PC-3 (cell line): ENCODE results near the gene ADARB2. TPM values are rescaled to one million over a fixed set of nuclear protein-coding genes. Genes with fewer than 3 reads are reported as not detected.

ENCODE experiments used
- ATAC-seq: fragments of 200-7000 bp; cut with Tn5 transposase; 2 replicates; pipeline ENCODE4 v1.9.1; 2020; ENCODE audit warnings: mild to moderate bottlenecking, moderate library complexity
- BruUV-seq: library from RNA; stranded (reverse); fragments of 400-500 nt; replicated peaks from 2 replicates; lab custom pipeline; 2021; lab: Mats Ljungman, UMichigan
- CTCF ChIA-PET: fragments of 300-600 bp; sonication (Branson Sonifier 250); formaldehyde crosslinking; loops from one replicate; lab custom pipeline; 2022; ENCODE audit warnings: antibody characterized with exemption; lab: Charles Lee
- POLR2A ChIA-PET: fragments of 300-600 bp; sonication (Branson Sonifier 250); formaldehyde crosslinking; loops from one replicate; lab custom pipeline; 2022; ENCODE audit warnings: antibody characterized with exemption; ENCODE audit not compliant: unreplicated experiment; lab: Charles Lee
- DNase-seq: peaks from one replicate; pipeline ENCODE4 v3.0.0-alpha.2; 2015
- H2AFZ ChIP-seq: fragments of 300-600 bp; sonication (generic); 2 replicates; pipeline ENCODE4 v1.6.0; 2016; ENCODE audit warnings: antibody characterized with exemption, low read length
- H3F3A ChIP-seq: fragments of 300-600 bp; sonication (generic); one replicate; pipeline ENCODE4 v1.6.0; 2017; ENCODE audit warnings: antibody characterized with exemption, low read length, control low read depth, mild to moderate bottlenecking; ENCODE audit not compliant: unreplicated experiment
- H3K27ac ChIP-seq: fragments of 300-600 bp; sonication (generic); 2 replicates; pipeline ENCODE4 v1.5.1; 2016; ENCODE audit warnings: mild to moderate bottlenecking, low read length
- H3K27me3 ChIP-seq: fragments of 300-600 bp; sonication (generic); 2 replicates; pipeline ENCODE4 v1.6.1; 2016; ENCODE audit warnings: low read length, mixed read lengths
- H3K36me3 ChIP-seq: fragments of 300-600 bp; sonication (generic); 2 replicates; pipeline ENCODE4 v1.6.1; 2016; ENCODE audit warnings: low read depth, mixed run types, low read length, mixed read lengths
- H3K4me1 ChIP-seq: fragments of 300-600 bp; sonication (generic); 2 replicates; pipeline ENCODE4 v1.5.1; 2016; ENCODE audit warnings: low read length; ENCODE audit not compliant: insufficient read depth
- H3K4me2 ChIP-seq: fragments of 300-600 bp; sonication (generic); 2 replicates; pipeline ENCODE4 v1.6.0; 2016; ENCODE audit warnings: low read length
- H3K4me3 ChIP-seq: fragments of 300-600 bp; sonication (generic); 2 replicates; pipeline ENCODE4 v1.5.1; 2016; ENCODE audit warnings: mild to moderate bottlenecking, low read length, mixed read lengths
- H3K79me2 ChIP-seq: fragments of 300-600 bp; sonication (generic); 2 replicates; pipeline ENCODE4 v1.6.1; 2017; ENCODE audit warnings: low read length, mixed read lengths
- H3K9ac ChIP-seq: fragments of 300-600 bp; sonication (generic); 2 replicates; pipeline ENCODE4 v1.6.0; 2016; ENCODE audit warnings: mild to moderate bottlenecking, low read length
- H3K9me2 ChIP-seq: fragments of 300-600 bp; sonication (generic); replicated peaks from 2 replicates; pipeline ENCODE4 v1.6.1; 2016; ENCODE audit warnings: mixed run types, low read length, mixed read lengths
- H3K9me3 ChIP-seq: fragments of 300-600 bp; sonication (generic); 2 replicates; pipeline ENCODE4 v1.6.1; 2016; ENCODE audit warnings: low read length, mixed read lengths
- H4K20me1 ChIP-seq: fragments of 300-600 bp; sonication (generic); 2 replicates; pipeline ENCODE4 v1.6.1; 2016; ENCODE audit warnings: low read length, mixed read lengths
- CTCF ChIP-seq: fragments of 300-600 bp; sonication (generic); conservative IDR thresholded peaks from 2 replicates; pipeline ENCODE4 v1.5.1; 2017; ENCODE audit warnings: antibody characterized with exemption, low read depth, mild to moderate bottlenecking, low read length
- EZH2 ChIP-seq: fragments of 300-600 bp; sonication (generic); IDR thresholded peaks from one replicate; pipeline ENCODE4 v1.6.1; 2017; ENCODE audit warnings: antibody characterized with exemption, mild to moderate bottlenecking, low read length; ENCODE audit not compliant: unreplicated experiment
- EZH2phosphoT487 ChIP-seq: fragments of 300-600 bp; sonication (generic); IDR thresholded peaks from 2 replicates; pipeline ENCODE4 v1.6.1; 2018; ENCODE audit warnings: mild to moderate bottlenecking, antibody characterized with exemption, low read length, borderline replicate concordance
- intact Hi-C: fragments of 100-400 bp; cut with micrococcal nuclease; formaldehyde crosslinking; loops from 2 replicates; pipeline ENCODE4 v1.9.0; 2023
- total RNA-seq: library from RNA; depleted of rRNA; stranded (reverse); fragments of >200 nt; gene quantifications from 2 replicates; pipeline ENCODE4 v1.2.3, GENCODE V29; 2014

ADARB2 gene
- total RNA-seq, 1 experiment from 2014 or later = not detected

DNA sequence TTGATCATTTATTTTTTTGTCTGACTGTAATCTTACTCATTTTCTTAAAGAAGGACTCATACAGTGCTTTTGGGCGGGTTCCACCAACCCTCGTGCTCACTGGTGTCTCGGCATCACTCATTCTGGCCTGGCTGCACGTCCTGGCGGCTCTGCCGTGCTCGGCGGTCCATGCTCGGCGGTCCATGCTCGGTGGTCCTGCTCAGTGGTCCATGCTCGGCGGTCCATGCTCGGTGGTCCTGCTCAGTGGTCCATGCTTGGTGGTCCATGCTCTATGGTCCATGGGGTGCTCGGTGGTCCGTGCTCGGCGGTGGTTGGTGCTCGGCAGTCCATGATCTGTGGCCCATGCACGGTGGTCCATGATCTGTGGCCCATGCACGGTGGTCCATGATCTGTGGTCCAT, 608.7 kb downstream of the ADARB2 start:
- no peaks in the 10 kb centered on the region for H3K9me3 ChIP-seq
- H3K4me3 ChIP-seq = no peak overlapping the region
- no peak overlapping the region for H3K27ac ChIP-seq
- intact Hi-C loops = no loop called here
- no peaks in the 10 kb centered on the region for H4K20me1 ChIP-seq
- H3K79me2 ChIP-seq = no peaks in the 10 kb centered on the region
- H3F3A ChIP-seq = no peaks in the 10 kb centered on the region
- no peak for TF ChIP-seq EZH2
- TF ChIP-seq CTCF = no peak
- TF ChIP-seq EZH2phosphoT487 = no peak
- ATAC-seq = no peak
- no peak overlapping the region for H3K9ac ChIP-seq
- no peak overlapping the region for H3K4me2 ChIP-seq
- POLR2A ChIA-PET = no interaction called here
- no peaks in the 10 kb centered on the region for H3K4me1 ChIP-seq
- no peaks in the 10 kb centered on the region for H3K9me2 ChIP-seq
- CTCF ChIA-PET = no interaction called here
- no peak overlapping the region for H2AFZ ChIP-seq
- no peak for DNase-seq
- no peaks in the 10 kb centered on the region for H3K36me3 ChIP-seq
- no peaks in the 10 kb centered on the region for H3K27me3 ChIP-seq
- no TSS peak for BruUV-seq

DNA sequence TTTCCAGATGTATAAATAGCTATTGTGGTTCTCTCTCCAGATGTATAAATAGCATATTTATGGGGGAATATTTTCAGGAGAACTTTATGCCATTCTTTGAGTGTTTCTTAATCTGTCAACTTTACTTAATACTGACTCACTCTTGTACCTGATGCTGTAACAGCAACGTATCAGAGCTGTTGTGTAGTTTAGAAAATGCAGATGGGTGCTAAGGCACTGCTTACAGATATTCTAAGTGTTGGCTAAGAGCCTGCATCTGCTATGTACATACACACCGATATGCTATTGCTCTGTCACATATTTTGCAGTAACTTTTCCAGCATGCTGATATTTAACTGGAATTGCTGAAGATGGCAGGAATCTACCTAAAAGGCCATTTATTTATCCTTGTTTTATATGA, 609.2 kb downstream of the ADARB2 start:
- H3K79me2 ChIP-seq = no peaks in the 10 kb centered on the region
- no peaks in the 10 kb centered on the region for H3K27me3 ChIP-seq
- H3F3A ChIP-seq = no peaks in the 10 kb centered on the region
- no peaks in the 10 kb centered on the region for H3K4me1 ChIP-seq
- H3K36me3 ChIP-seq = no peaks in the 10 kb centered on the region
- no peaks in the 10 kb centered on the region for H3K9me2 ChIP-seq
- no peaks in the 10 kb centered on the region for H3K9me3 ChIP-seq
- H4K20me1 ChIP-seq = no peaks in the 10 kb centered on the region
- DNase-seq (no peak), ATAC-seq (no peak)
- POLR2A ChIA-PET = no interaction called here
- intact Hi-C loops = no loop called here
- H3K4me3 ChIP-seq = no peak overlapping the region
- no peak overlapping the region for H3K9ac ChIP-seq
- TF ChIP-seq CTCF (no peak), EZH2 (no peak), EZH2phosphoT487 (no peak)
- no peak overlapping the region for H2AFZ ChIP-seq
- no peak overlapping the region for H3K4me2 ChIP-seq
- H3K27ac ChIP-seq = no peak overlapping the region
- no TSS peak for BruUV-seq
- CTCF ChIA-PET = no interaction called here

DNA sequence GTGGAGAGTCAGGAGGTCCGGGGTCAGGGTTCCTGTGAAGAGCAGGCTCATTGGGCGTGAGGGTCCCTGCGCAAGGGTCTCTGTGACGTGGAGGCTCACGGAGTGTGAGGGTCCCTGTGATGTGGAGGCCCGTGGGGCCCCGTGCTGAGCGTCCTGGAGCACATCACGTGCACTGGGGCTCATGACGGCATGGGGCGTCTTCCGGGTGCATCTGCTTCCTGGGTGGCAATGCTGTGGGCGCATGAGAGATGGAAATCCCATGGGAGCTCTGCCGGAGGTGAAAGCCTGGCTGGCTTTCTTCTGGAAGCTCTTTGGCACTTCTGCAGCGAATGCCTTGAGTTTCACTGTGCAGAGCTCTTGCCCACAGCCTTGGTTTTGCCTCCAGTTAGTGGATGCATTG, 609.7 kb downstream of the ADARB2 start:
- intact Hi-C loops = no loop called here
- H3K4me3 ChIP-seq = no peak overlapping the region
- H3K27ac ChIP-seq = no peak overlapping the region
- H4K20me1 ChIP-seq = no peaks in the 10 kb centered on the region
- ChIA-PET POLR2A (no interaction called here), CTCF (no interaction called here)
- H3K79me2 ChIP-seq = no peaks in the 10 kb centered on the region
- H3K27me3 ChIP-seq = no peaks in the 10 kb centered on the region
- no TSS peak for BruUV-seq
- no peak overlapping the region for H3K9ac ChIP-seq
- no peak overlapping the region for H2AFZ ChIP-seq
- ATAC-seq (no peak), DNase-seq (no peak)
- H3K4me1 ChIP-seq = no peaks in the 10 kb centered on the region
- no peaks in the 10 kb centered on the region for H3F3A ChIP-seq
- no peaks in the 10 kb centered on the region for H3K9me3 ChIP-seq
- no peaks in the 10 kb centered on the region for H3K36me3 ChIP-seq
- H3K4me2 ChIP-seq = no peak overlapping the region
- no peak for TF ChIP-seq EZH2
- TF ChIP-seq CTCF = no peak
- TF ChIP-seq EZH2phosphoT487 = no peak
- H3K9me2 ChIP-seq = no peaks in the 10 kb centered on the region
